ENCODE data around the gene RHBDF2. TPM values are rescaled to one million over a fixed set of nuclear protein-coding genes. Genes with fewer than 3 reads are reported as not detected.

RHBDF2 gene
- total RNA-seq, 1 experiment from 2014 or later, result 5.1 TPM

DNA sequence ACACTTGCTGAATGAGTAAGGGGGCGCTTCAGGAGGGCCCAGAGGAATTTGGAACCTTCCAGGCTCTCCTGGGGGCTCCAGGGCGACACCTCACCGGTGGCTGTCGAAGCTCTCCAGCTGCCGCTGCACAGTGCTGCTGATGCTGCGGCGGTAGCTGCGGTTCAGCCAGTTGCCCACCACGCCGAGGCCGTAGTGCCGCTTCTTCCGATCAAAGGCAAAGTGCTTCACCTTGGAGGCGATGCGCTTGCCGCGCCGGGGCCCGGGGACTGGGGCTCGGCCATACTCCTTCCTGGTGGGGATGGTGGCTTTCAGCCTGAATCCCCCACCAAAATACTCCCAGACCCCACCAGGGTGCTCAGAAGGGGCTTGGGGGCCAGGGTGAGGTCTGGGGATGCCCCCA lies 24.5 kb downstream of the RHBDF2 start:
- Histone ChIP-seq H3K36me3 (ENCODE audit: insufficient read depth, low read length) (no peaks in the 10 kb centered on the region), H3K4me1 (ENCODE audit: low read length) (peaks cover 22% of the 10 kb centered on the region), H3K9me3 (ENCODE audit: low read length) (no peaks in the 10 kb centered on the region), H3K27me3 (ENCODE audit: low read length) (no peaks in the 10 kb centered on the region), H3K9me2 (replicated peaks; ENCODE audit: insufficient read depth, low read length) (no peaks in the 10 kb centered on the region), H3K27ac (ENCODE audit: low read length) (no peak overlapping the region), H2AFZ (ENCODE audit: low read length) (no peak overlapping the region), H3K9ac (ENCODE audit: low read length) (no peak overlapping the region), H4K20me1 (ENCODE audit: insufficient read depth, low read depth, low read length) (no peaks in the 10 kb centered on the region), H3K4me2 (ENCODE audit: low read depth, low read length, poor library complexity, severe bottlenecking) (no peak overlapping the region), H3K79me2 (ENCODE audit: low read length) (no peaks in the 10 kb centered on the region), H3K4me3 (ENCODE audit: low read length) (no peak overlapping the region)
- no peak for DNase-seq

DNA sequence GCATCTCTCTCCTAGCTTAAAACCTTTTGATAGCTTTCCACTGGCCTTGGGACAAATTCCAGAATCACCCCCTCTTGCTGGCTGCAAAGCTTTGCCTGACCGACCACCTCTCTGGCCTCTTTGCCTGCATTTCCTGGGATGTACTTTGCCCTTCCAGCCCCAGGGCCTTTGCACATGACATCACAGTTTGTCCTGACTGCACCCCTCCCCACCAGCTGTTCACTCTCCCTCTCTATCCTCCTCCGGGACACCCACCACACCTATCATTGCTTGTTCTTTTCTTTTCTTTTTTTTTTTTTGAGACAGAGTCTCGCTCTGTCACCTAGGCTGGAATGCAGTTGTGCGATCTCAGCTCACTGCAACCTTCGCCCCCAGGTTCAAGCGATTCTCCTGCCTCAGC lies 25.9 kb downstream of the RHBDF2 start:
- Histone ChIP-seq H3K27me3 (ENCODE audit: low read length) (no peaks in the 10 kb centered on the region), H3K36me3 (ENCODE audit: insufficient read depth, low read length) (no peaks in the 10 kb centered on the region)

DNA sequence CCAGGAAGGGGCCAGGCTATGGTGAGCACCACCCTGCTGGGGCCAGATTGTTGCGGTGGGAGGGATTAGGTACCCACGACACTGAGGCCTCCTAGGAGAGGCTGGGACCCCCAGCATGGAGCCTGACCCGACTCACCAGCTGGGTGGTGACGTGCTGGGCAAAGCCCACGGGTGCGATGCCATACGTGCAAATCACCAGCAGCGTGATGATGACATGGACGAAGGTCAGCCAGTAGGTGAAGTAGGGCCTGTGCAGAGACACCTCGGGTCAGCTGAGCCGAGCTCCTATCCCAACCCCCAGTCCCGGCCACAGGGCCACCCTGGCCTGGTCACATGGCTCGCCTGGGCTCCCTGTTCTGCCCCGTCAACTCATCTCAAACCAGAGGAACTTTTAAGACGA lies 26.3 kb downstream of the RHBDF2 start:
- Histone ChIP-seq H3K4me1 (ENCODE audit: low read length) (peaks cover 6% of the 10 kb centered on the region), H3K4me2 (ENCODE audit: low read depth, low read length, poor library complexity, severe bottlenecking) (no peak overlapping the region), H3K9ac (ENCODE audit: low read length) (no peak overlapping the region), H3K9me3 (ENCODE audit: low read length) (no peaks in the 10 kb centered on the region), H3K27me3 (ENCODE audit: low read length) (no peaks in the 10 kb centered on the region), H3K9me2 (replicated peaks; ENCODE audit: insufficient read depth, low read length) (no peaks in the 10 kb centered on the region), H3K4me3 (ENCODE audit: low read length) (no peak overlapping the region), H3K27ac (ENCODE audit: low read length) (no peak overlapping the region), H4K20me1 (ENCODE audit: insufficient read depth, low read depth, low read length) (no peaks in the 10 kb centered on the region), H3K79me2 (ENCODE audit: low read length) (no peaks in the 10 kb centered on the region), H2AFZ (ENCODE audit: low read length) (no peak overlapping the region), H3K36me3 (ENCODE audit: insufficient read depth, low read length) (no peaks in the 10 kb centered on the region)
- no peak for DNase-seq

More for the DNA sequence above, 25.9 kb downstream of the RHBDF2 start:
- Histone ChIP-seq H2AFZ (ENCODE audit: low read length) (no peak overlapping the region), H3K79me2 (ENCODE audit: low read length) (no peaks in the 10 kb centered on the region), H3K9ac (ENCODE audit: low read length) (no peak overlapping the region), H3K4me2 (ENCODE audit: low read depth, low read length, poor library complexity, severe bottlenecking) (no peak overlapping the region), H4K20me1 (ENCODE audit: insufficient read depth, low read depth, low read length) (no peaks in the 10 kb centered on the region), H3K4me1 (ENCODE audit: low read length) (peaks cover 8% of the 10 kb centered on the region), H3K9me2 (replicated peaks; ENCODE audit: insufficient read depth, low read length) (no peaks in the 10 kb centered on the region), H3K4me3 (ENCODE audit: low read length) (no peak overlapping the region), H3K9me3 (ENCODE audit: low read length) (no peaks in the 10 kb centered on the region), H3K27ac (ENCODE audit: low read length) (no peak overlapping the region)
- DNase-seq, result no peak

DNA sequence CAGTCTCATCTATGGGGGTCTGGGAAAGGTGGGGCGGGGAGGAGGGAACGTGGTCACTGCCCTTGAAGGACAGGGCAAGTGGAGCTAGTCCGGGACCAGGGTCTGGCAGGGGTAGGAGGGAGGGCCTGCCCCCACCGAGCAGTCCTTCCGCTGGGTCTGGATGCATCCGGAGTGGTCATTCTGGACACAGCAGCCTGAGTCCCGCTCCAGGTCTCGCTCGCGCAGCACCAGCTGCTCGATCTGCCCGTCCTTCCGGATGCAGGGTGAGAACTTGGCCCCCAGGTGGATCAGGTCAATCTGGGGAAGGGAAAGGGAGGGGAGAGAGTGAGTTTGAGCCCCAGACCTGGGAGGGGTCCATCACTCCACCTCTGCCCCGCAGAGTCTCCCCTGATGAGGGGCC lies 27.0 kb downstream of the RHBDF2 start:
- H3K79me2 ChIP-seq (ENCODE audit: low read length), result no peaks in the 10 kb centered on the region
- no peaks in the 10 kb centered on the region for H3K36me3 ChIP-seq (ENCODE audit: insufficient read depth, low read length)
- no peaks in the 10 kb centered on the region for H3K9me2 ChIP-seq (replicated peaks; ENCODE audit: insufficient read depth, low read length)
- H3K27me3 ChIP-seq (ENCODE audit: low read length), result no peaks in the 10 kb centered on the region
- no peak overlapping the region for H3K4me2 ChIP-seq (ENCODE audit: low read depth, low read length, poor library complexity, severe bottlenecking)
- H3K4me3 ChIP-seq (ENCODE audit: low read length), result no peak overlapping the region
- H3K4me1 ChIP-seq (ENCODE audit: low read length), result peaks cover under 1% of the 10 kb centered on the region
- H3K27ac ChIP-seq (ENCODE audit: low read length), result no peak overlapping the region
- H2AFZ ChIP-seq (ENCODE audit: low read length), result no peak overlapping the region
- no peaks in the 10 kb centered on the region for H4K20me1 ChIP-seq (ENCODE audit: insufficient read depth, low read depth, low read length)
- H3K9me3 ChIP-seq (ENCODE audit: low read length), result no peaks in the 10 kb centered on the region
- DNase-seq, result no peak
- H3K9ac ChIP-seq (ENCODE audit: low read length), result no peak overlapping the region

DNA sequence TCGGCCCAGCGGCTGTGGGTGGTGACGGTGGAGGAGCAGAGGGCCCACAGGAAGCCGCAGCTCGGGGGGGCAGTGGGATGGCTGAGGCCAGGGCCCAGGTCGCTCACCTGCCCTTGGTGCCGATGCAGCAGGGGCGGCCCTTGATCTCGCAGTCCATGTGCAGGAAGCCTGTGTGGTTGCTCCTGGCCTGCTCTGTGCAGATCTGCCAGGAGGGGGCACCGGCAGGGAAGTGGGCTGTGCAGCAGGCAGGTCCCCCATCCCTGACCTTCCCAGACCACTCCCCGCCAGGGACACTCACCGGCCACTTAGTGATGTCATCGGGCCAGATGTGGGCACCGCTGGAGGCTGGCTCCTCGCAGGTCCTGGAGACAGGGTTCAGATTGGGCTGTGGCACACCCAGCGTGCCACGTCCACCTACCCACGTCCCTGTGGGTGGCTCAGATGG lies 27.7 kb downstream of the RHBDF2 start:
- H3K4me3 ChIP-seq (ENCODE audit: low read length), result no peak overlapping the region
- no peaks in the 10 kb centered on the region for H4K20me1 ChIP-seq (ENCODE audit: insufficient read depth, low read depth, low read length)
- peaks cover 4% of the 10 kb centered on the region for H3K4me1 ChIP-seq (ENCODE audit: low read length)
- no peaks in the 10 kb centered on the region for H3K9me2 ChIP-seq (replicated peaks; ENCODE audit: insufficient read depth, low read length)
- no peak overlapping the region for H2AFZ ChIP-seq (ENCODE audit: low read length)
- H3K27me3 ChIP-seq (ENCODE audit: low read length), result no peaks in the 10 kb centered on the region
- no peak overlapping the region for H3K9ac ChIP-seq (ENCODE audit: low read length)
- H3K27ac ChIP-seq (ENCODE audit: low read length), result no peak overlapping the region
- H3K9me3 ChIP-seq (ENCODE audit: low read length), result no peaks in the 10 kb centered on the region
- no peaks in the 10 kb centered on the region for H3K79me2 ChIP-seq (ENCODE audit: low read length)
- no peak for DNase-seq
- no peaks in the 10 kb centered on the region for H3K36me3 ChIP-seq (ENCODE audit: insufficient read depth, low read length)
- no peak overlapping the region for H3K4me2 ChIP-seq (ENCODE audit: low read depth, low read length, poor library complexity, severe bottlenecking)

DNA sequence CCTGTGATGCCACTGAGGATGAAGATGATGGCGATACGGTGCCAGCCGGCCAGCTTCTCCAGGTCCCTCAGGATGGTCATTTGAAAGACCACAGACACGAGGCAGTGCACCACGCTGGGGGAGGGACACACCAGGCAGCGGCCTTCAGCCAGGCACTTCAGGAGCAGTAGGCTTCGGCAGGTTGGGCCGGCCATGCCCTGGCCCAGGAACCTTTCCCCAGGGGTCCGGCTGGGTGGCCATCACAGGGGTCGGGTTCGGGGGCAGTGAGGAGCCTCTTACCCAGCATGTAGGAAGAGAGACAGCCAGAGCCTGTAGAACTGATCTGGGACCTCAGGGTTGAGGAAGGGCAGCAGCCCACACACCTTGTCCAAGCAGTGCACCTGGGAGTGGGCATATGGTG lies 28.5 kb downstream of the RHBDF2 start:
- Histone ChIP-seq H3K9ac (ENCODE audit: low read length) (no peak overlapping the region), H3K9me3 (ENCODE audit: low read length) (no peaks in the 10 kb centered on the region), H3K79me2 (ENCODE audit: low read length) (no peaks in the 10 kb centered on the region), H3K4me1 (ENCODE audit: low read length) (peaks cover 12% of the 10 kb centered on the region), H3K4me2 (ENCODE audit: low read depth, low read length, poor library complexity, severe bottlenecking) (no peak overlapping the region), H2AFZ (ENCODE audit: low read length) (no peak overlapping the region), H4K20me1 (ENCODE audit: insufficient read depth, low read depth, low read length) (no peaks in the 10 kb centered on the region; the same call in 1 of the 2 replicates), H3K9me2 (replicated peaks; ENCODE audit: insufficient read depth, low read length) (no peaks in the 10 kb centered on the region), H3K36me3 (ENCODE audit: insufficient read depth, low read length) (no peaks in the 10 kb centered on the region), H3K27me3 (ENCODE audit: low read length) (no peaks in the 10 kb centered on the region), H3K27ac (ENCODE audit: low read length) (no peak overlapping the region), H3K4me3 (ENCODE audit: low read length) (no peak overlapping the region)
- DNase-seq, result no peak

DNA sequence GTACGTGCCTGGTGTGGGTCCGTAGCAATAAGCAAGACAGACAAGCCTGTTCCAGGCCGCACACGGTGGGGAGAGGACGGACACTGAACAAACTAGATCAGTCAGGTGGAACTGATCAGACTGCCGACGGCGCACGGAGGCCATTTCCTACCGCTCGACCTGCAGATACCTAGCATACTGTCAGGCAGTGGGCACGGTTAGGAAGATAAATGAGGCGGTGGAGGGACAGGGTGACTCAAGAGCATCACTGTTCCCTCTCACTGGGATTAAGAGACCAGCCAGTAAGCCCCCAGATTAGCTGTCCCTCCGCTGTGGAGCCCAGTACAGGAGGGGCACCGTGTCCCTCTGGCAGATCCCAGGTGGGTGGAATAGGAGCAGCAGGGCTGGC lies 29.0 kb downstream of the RHBDF2 start:
- H2AFZ ChIP-seq (ENCODE audit: low read length), result no peak overlapping the region
- H3K27ac ChIP-seq (ENCODE audit: low read length), result no peak overlapping the region
- H4K20me1 ChIP-seq (ENCODE audit: insufficient read depth, low read depth, low read length), result no peaks in the 10 kb centered on the region; the same call in 1 of the 2 replicates
- H3K9me3 ChIP-seq (ENCODE audit: low read length), result no peaks in the 10 kb centered on the region
- no peak overlapping the region for H3K9ac ChIP-seq (ENCODE audit: low read length)
- peaks cover 17% of the 10 kb centered on the region for H3K4me1 ChIP-seq (ENCODE audit: low read length)
- H3K27me3 ChIP-seq (ENCODE audit: low read length), result no peaks in the 10 kb centered on the region
- no peak overlapping the region for H3K4me2 ChIP-seq (ENCODE audit: low read depth, low read length, poor library complexity, severe bottlenecking)
- H3K36me3 ChIP-seq (ENCODE audit: insufficient read depth, low read length), result no peaks in the 10 kb centered on the region
- no peak for DNase-seq
- H3K9me2 ChIP-seq (replicated peaks; ENCODE audit: insufficient read depth, low read length), result no peaks in the 10 kb centered on the region
- no peaks in the 10 kb centered on the region for H3K79me2 ChIP-seq (ENCODE audit: low read length)
- no peak overlapping the region for H3K4me3 ChIP-seq (ENCODE audit: low read length)

DNA sequence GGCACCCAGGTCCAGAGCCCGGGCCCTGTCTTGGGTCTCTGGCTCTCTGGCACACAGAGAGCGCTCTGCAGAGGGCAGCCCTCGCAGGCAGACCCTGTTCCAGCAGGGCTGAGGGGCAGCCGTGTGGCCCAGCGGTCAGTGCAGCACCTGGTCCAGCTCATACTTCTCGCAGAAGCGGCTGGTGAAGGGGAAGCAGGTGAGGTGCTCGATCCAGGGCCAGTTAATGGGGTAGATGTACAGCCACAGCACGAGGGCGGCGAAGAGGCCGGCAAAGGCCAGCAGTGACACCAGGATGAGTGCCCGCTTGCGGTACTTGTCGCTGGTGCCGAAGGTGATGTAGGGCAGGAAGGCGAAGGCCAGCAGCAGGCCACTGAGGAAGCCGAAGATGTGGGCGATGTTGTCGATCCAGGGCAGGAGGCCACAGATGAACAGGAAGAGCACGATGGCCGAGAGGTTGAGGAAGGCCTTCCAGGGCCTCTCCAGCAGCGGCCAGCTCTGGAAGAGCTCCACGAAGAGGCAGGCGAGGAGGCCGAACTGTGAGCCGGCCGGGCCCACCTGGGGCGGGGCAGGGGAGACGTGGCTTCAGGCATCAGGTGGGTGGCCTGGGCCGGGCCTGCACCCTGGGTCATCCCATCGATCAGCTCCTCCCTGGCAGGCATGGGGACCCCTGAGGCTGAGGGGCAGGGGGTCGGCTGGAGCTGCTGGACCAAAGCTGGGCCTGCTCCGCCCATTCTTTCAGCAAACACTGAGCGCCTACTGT lies 29.5 kb downstream of the RHBDF2 start:
- H2AFZ ChIP-seq (ENCODE audit: low read length), result no peak overlapping the region
- no peak for DNase-seq
- no peaks in the 10 kb centered on the region for H3K79me2 ChIP-seq (ENCODE audit: low read length)
- no peak overlapping the region for H3K27ac ChIP-seq (ENCODE audit: low read length)
- no peak overlapping the region for H3K4me3 ChIP-seq (ENCODE audit: low read length)
- H3K9me3 ChIP-seq (ENCODE audit: low read length), result no peaks in the 10 kb centered on the region
- no peaks in the 10 kb centered on the region; the same call in 1 of the 2 replicates for H4K20me1 ChIP-seq (ENCODE audit: insufficient read depth, low read depth, low read length)
- no peaks in the 10 kb centered on the region for H3K27me3 ChIP-seq (ENCODE audit: low read length)
- H3K4me2 ChIP-seq (ENCODE audit: low read depth, low read length, poor library complexity, severe bottlenecking), result no peak overlapping the region
- peaks cover 23% of the 10 kb centered on the region for H3K4me1 ChIP-seq (ENCODE audit: low read length)
- H3K36me3 ChIP-seq (ENCODE audit: insufficient read depth, low read length), result no peaks in the 10 kb centered on the region
- H3K9me2 ChIP-seq (replicated peaks; ENCODE audit: insufficient read depth, low read length), result no peaks in the 10 kb centered on the region
- H3K9ac ChIP-seq (ENCODE audit: low read length), result no peak overlapping the region
